ENCODE data around the gene TTLL11. TPM values are rescaled to one million over a fixed set of nuclear protein-coding genes. Genes with fewer than 3 reads are reported as not detected.

The TTLL11 gene
- total and polyA plus RNA-seq, 4 donors = 1.4 to 4.5 (median 3.6) TPM

- TF ChIP-seq MAX (IDR thresholded peaks at IDR 0.05) (no peak), ATF3 (IDR thresholded peaks at IDR 0.05) (no peak), RAD21 (IDR thresholded peaks at IDR 0.05) (no peak), JUND (IDR thresholded peaks at IDR 0.05) (no peak), REST (IDR thresholded peaks at IDR 0.05) (no peak), HNF4A (conservative IDR thresholded peaks at IDR 0.05) (no peak), SP1 (IDR thresholded peaks at IDR 0.05) (no peak), HNF4G (IDR thresholded peaks at IDR 0.05) (no peak), GABPA (IDR thresholded peaks at IDR 0.05 in 1 of 2, conservative IDR thresholded peaks at IDR 0.05 in 1 of 2) (no peak), RXRA (IDR thresholded peaks at IDR 0.05) (no peak), TAF1 (conservative IDR thresholded peaks at IDR 0.05) (no peak), NR2F2 (IDR thresholded peaks at IDR 0.05) (no peak), EGR1 (IDR thresholded peaks at IDR 0.05; ENCODE audit: low read depth in 2 of 2) (no peak), FOXA2 (IDR thresholded peaks at IDR 0.05) (no peak), CTCF (IDR thresholded peaks at IDR 0.05; ENCODE audit: low read depth, low read length, missing input control) (no peak), FOXA1 (IDR thresholded peaks at IDR 0.05) (no peak), YY1 (IDR thresholded peaks at IDR 0.05) (no peak)
- TF ChIP-seq, protein P1, sequence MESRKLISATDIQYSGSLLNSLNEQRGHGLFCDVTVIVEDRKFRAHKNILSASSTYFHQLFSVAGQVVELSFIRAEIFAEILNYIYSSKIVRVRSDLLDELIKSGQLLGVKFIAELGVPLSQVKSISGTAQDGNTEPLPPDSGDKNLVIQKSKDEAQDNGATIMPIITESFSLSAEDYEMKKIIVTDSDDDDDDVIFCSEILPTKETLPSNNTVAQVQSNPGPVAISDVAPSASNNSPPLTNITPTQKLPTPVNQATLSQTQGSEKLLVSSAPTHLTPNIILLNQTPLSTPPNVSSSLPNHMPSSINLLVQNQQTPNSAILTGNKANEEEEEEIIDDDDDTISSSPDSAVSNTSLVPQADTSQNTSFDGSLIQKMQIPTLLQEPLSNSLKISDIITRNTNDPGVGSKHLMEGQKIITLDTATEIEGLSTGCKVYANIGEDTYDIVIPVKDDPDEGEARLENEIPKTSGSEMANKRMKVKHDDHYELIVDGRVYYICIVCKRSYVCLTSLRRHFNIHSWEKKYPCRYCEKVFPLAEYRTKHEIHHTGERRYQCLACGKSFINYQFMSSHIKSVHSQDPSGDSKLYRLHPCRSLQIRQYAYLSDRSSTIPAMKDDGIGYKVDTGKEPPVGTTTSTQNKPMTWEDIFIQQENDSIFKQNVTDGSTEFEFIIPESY (IDR thresholded peaks at IDR 0.05) = no peak
- WGBS = 68% methylated on average over 3 of the region's 3 CpGs
- Histone ChIP-seq H3K4me1 (ENCODE audit: control insufficient read depth in 4 of 4, insufficient read depth in 4 of 4, low read length in 3 of 4) (peaks cover 0 to 8% (median under 1%) of the 10 kb centered on the region in 4 donors), H3K27ac (ENCODE audit: low read depth in 1 of 2, low read length in 2 of 2) (no peak overlapping the region), H3K9me3 (ENCODE audit: control insufficient read depth in 4 of 4, low read length in 3 of 4) (no peaks in the 10 kb centered on the region), H3K27me3 (ENCODE audit: control insufficient read depth in 4 of 4, insufficient read depth in 4 of 4, low read length in 3 of 4) (no peaks in the 10 kb centered on the region), H3K9ac (ENCODE audit: low read depth in 1 of 2, low read length in 2 of 2) (no peak overlapping the region), H3K36me3 (ENCODE audit: control insufficient read depth in 4 of 4, insufficient read depth in 3 of 4, low read depth in 1 of 4, low read length in 3 of 4) (no peaks in the 10 kb centered on the region), H3K4me3 (ENCODE audit: low read depth in 1 of 3, low read length in 3 of 3) (no peak overlapping the region)
- no peak for DNase-seq (ENCODE audit: low spot score)
Measured at GRCh38 chr9:121938621-121939020, 154.5 kb downstream of the TTLL11 start.
